Measurements from ENCODE around the gene GLYR1.
"Not testable (repeated sequence)": the region's sequence is repeated elsewhere in the genome, so short reads cannot be mapped to it uniquely, and the experiment has no call there.

The GLYR1 gene

DNA sequence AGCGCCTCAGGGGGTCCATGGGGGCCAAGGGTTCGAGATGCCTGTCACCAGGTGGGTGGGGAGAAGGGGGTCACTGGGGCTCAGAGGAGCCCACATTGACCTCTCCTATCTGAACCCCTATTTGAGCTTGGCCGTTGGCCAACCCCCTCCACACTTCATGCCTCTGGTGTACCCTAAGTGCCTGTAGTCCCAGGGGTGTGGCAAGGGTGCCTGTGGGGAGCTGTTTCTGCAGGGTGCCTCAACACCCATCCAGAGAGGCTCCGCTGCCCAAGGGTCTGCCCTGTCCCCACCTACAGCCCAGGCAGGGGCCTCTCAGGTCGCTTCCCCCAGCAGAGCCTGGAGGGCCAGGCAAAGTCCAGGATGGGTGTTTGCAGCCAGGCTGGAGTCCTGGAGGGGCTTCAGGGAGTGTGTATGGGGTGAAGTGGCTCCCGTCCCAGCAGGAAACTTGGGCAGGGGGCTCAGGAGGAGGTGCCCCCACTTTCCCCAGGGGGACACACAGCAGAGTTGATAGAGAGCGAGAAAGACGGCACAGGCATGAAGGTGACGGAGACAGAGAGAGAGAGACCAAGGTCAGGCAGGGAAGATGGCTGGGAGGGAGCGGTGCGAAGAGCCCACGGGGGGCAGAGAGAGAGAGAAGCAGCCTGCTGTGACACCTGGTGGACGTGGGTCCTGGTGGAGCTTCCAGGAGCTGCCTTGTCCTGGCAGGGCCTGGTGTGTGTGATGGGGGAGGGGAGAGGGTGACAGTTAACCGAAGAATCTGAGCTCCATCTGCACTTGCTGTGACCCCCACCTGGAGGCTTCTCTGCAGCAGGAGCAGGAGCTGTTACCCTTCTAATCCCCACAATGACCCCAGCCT is 59.2 kb downstream of the GLYR1 start, which contains the start of gene SEPTIN12:
SEPTIN12 (minus strand) TSS at position 719 of the 856 bp plus-strand sequence; CDS start at position 19, 700 bp downstream.
- DNase-seq (ENCODE audit: low read depth), result no peak

GRCh38 chr16:4787068-4787467 is 60.0 kb downstream of the GLYR1 start:
- no peak for DNase-seq (ENCODE audit: low read depth)

- DNase-seq (ENCODE audit: low read depth), result no peak
Observed at GRCh38 chr16:4785758-4786433, 61.2 kb downstream of the GLYR1 start.

DNA sequence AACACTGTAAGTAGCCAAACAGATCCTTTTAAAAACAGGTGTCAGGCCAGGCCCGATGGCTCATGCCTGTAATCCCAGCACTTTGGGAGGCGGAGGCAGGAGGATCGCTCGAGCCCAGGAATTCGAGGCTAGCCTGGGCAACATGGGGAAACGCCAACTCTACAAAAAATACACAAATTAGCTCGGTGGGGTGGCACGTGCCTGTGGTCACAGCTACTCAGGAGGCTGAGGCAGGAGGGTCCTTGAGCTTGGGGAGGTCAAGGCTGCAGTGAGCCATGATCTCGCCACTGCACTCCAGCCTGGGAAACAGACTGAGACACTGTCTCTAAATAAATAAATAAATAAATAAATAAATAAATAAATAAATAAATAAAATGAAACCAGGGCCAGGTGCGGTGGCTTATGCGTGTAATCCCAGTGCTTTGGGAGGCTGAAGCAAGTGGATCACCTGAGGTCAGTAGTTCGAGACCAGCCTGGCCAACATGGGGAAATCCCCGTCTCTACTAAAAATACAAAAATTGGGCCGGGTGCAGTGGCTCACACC is 62.6 kb downstream of the GLYR1 start:
- DNase-seq (ENCODE audit: low read depth), result not testable (repeated sequence)

GRCh38 chr16:4783951-4784336 is 63.1 kb downstream of the GLYR1 start:
- no peak for DNase-seq (ENCODE audit: low read depth)

DNA sequence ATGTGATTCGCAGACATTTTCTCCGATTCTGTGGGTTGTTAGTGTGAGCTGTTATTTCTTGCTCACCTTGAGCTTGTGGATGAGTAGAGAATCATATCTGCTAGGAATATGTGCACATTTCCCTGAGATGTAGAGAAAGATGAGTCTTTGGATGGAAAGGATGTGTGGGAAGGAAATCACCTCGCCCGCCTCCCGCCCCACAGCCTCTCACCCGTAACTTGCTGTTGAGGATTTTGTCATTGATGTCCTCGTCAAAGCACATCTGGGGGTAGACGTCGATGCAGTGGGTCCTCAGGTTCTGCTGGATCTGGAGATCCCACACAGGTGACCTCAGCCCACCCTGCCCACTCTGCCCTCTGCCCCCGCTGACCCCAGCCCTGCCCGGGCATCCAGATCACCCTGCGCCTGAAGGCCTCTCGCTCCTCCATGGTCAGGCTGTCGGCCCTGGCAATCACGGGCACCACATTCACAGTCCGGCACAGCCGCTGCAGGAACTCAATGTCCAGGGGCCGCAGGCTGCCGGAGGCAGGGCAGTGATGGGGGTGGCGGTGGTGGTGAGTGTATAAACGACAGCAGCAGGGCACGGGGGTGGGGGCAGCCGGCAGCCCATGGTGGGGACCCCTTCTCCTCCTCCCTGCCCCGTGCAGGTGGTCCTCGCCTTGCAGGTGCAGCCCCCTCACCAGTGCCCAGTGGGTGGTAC is 63.7 kb downstream of the GLYR1 start:
- DNase-seq (ENCODE audit: low read depth), result no peak

- no peak for DNase-seq (ENCODE audit: low read depth)
Observed at GRCh38 chr16:4780235-4780634, 66.9 kb downstream of the GLYR1 start.

DNA sequence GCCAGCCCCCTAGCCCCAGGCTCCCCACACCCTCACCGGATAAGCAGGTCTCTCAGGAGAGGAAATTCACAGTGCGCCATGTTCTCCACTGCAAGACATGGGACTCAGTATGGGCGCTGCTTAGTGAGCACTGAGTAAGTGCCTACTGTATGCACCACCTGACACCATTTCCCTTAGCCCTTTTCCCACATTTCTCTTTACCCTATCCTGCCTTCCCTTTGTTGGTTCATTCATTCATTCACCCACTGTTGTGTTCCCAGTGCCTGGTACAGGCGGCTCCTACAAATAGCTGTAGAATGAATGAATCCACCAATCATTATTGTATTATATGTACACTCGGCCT is 69.1 kb downstream of the GLYR1 start:
- no peak for DNase-seq (ENCODE audit: low read depth)

DNA sequence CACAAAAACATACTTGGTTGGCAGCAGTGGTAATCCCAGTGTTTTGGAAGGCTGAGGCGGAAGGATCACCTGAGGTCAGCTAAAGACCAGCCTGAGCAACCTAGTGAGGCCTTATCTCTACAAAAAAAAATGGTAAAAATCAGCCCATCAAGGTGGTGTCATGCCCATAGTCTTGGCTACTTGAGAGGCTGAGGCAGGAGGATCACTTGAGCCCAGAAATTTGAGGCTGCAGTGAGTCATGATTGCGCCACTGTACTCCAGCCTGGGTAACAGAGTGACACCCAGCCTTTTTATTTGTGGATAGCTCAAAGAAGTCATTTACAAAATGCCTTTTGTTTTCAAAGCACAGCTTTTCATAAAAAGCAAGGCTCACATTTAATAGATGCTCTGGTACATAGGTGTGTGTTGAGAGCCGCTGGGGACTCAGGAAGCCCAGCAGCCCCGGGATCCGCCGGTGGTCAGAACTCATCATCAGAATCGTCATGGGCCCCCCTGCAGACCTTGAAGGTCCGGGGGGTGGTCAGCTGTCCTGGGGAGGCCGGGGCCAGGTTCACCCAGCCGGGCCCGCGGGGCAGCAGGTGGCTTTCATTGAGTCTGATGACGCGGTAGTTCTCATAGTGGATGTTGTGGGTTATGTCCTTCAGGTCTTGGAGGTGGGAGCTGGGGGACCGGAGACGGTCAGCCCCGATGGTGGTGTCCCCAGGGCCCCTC is 69.6 kb downstream of the GLYR1 start:
- DNase-seq (ENCODE audit: low read depth), result no peak

GRCh38 chr16:4776141-4776705 is 70.9 kb downstream of the GLYR1 start:
- no peak for DNase-seq (ENCODE audit: low read depth)

DNA sequence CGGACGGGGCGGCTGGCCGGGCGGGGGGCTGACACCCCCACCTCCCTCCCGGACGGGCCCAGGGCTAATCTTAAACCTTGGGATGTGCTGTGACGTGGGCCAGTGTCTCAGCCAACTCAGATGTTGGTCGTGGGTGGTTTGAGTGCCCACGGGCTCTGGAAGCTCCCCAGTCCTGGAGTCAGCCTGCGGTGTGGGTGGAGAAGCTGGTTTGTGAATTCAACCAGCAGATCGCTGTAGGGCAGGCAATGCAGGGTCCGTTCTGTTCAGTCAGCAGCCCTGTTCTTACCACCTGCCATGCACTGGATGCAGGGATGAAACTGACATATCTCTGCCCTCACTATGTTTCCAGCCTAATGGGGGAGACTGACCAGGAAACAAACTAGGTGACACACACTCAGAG is 72.1 kb downstream of the GLYR1 start:
- DNase-seq (ENCODE audit: low read depth), result no peak

GRCh38 chr16:4772351-4772750 is 74.7 kb downstream of the GLYR1 start:
- DNase-seq (ENCODE audit: low read depth), result no peak

DNA sequence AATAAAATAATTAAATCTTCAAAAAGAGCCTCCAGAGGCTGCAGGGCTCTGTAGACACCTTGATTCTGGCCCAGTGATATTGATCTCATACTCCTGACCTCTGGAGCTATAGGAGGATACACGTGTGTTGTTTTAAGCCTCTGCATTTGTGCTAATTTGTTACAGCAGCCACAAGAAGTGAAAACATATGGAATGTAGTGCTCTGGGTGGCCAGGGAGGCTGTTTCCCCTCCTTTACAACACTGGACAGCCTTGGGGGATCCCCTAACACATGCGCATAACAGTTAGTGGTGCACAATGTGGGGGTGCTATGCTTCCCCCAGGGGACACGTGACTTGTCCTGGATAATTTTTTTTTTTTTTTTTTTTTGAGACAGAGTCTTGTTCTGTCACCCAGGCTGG is 75.4 kb downstream of the GLYR1 start:
- DNase-seq (ENCODE audit: low read depth), result no peak

- DNase-seq (ENCODE audit: low read depth), result no peak
Observed at GRCh38 chr16:4769306-4769638, 77.8 kb downstream of the GLYR1 start.

- peak; percentile 90 for DNase-seq (ENCODE audit: low read depth)
Observed at GRCh38 chr16:4768549-4769305, 78.4 kb downstream of the GLYR1 start.

- no peak for DNase-seq (ENCODE audit: low read depth)
Observed at GRCh38 chr16:4767872-4768548, 79.1 kb downstream of the GLYR1 start.

DNA sequence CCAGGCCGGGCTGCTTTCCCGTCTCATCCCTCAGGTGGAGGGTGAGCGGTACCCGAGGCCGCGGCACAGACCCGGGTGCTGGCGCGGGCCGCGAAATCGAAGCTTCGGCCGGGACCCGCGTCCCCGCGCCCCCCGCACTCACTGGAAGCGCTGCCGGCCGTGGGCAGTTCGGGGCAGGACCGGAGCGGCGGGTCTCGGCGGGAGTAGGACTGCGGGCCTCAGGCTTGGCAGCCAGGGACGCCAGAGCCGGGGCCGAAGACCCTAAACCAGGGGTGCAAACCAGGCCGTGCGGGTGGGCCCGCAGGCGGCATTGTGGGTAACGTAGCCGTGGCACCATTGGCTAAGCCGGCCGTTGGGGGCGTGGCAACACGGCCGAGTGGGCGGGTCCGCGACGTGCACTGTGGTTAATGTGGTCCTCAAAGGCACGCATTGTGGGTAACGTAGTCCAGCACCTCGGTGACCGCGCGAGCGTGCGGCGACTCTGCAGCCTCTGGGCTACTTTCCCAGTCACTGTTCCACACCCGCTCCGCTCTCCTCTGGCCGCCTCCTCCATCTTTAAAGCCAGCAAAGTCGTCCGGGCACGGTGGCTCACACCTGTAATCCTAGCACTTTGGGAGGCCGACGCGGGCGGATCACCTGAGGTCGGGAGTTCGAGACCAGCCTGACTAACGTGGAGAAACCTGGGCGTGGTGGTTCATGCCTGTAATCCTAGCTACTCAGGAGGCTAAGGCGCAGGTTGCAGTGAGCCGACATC is 80.0 kb downstream of the GLYR1 start, which contains the start of gene ZNF500:
ZNF500 (minus strand) TSS at position 288 of the 754 bp plus-strand sequence. CDS start 1,184 bp downstream, outside the sequence.
- DNase-seq (ENCODE audit: low read depth), result peak; percentile 97

DNA sequence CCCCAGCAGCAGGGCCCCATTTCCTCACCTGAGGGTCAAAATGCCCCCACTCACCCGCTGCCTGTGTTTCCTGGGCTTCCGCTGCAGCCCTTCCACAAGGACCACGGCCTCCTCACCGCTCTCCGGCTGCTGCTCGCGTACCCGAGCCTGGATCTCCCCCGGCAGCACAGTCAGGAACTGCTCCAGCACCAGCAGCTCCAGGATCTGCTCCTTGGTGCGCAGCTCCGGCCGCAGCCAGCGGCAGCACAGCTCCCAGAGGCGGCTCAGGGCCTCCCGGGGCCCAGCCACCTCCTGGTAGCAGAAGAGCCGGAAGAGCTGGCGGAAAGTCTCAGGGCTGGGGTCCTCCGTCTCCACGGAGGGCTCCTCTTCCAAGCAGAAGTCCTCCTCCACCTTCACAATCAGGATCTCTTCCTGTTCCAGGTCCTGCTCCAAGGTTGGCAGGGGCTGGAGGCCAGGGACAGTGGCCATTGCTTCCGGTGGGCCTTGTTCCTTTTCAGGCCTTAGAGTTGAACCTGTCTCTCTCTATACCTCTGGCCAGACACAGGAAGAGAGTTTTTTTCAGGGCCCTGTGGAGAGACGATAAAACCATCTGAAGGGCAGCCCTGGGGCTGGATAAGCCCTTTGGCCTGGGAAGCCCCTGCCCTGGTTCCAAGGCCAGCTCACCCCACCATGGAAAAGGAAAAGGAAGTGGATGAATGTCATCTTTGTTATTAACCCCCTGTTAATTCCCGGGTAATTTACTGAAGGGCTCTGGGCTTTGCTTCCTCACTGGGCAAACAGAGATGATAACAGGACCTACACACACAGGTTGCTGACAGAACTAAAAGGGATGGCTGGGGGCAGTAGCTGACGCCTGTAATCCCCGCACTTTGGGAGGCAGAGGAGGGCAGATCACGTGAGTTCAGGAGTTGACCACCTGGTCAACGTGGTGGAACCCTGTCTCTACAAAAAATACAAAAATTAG is 81.3 kb downstream of the GLYR1 start:
- no peak for DNase-seq (ENCODE audit: low read depth)

All from activated T-cell treated with anti-CD3 and anti-CD28 coated beads for 24 hours (primary cell).